SK-N-SH (cell line): ENCODE results near the gene AFF1. TPM values are rescaled to one million over a fixed set of nuclear protein-coding genes. Genes with fewer than 3 reads are reported as not detected.
"Not testable (repeated sequence)": the region's sequence is repeated elsewhere in the genome, so short reads cannot be mapped to it uniquely, and the experiment has no call there.

Experiments used
- CTCF ChIA-PET: fragments of 300-600, 350-600 bp; formaldehyde crosslinking; extraction: SDS; loops from one replicate; lab custom pipeline; 2021; lab: Yijun Ruan, JAX
- POLR2A ChIA-PET: fragments of 350-600 bp; sonication (Branson Sonifier 250); formaldehyde crosslinking; extraction: SDS; loops from one replicate; lab custom pipeline; 2020; ENCODE audit warnings: antibody characterized with exemption, inconsistent platforms; lab: Yijun Ruan, JAX
- DNase-seq: peaks from one replicate; pipeline ENCODE4 v3.0.0; 2012
- H2AFZ ChIP-seq: fragments of 200-600 bp; sonication (generic); 2 replicates; pipeline ENCODE4 v1.8.1; 2016; ENCODE audit warnings: antibody characterized with exemption, mild to moderate bottlenecking, low read depth
- H3F3A ChIP-seq: fragments of 200-600 bp; sonication (generic); replicated peaks from 2 replicates; pipeline ENCODE3; 2016; ENCODE audit warnings: antibody characterized with exemption, mild to moderate bottlenecking; ENCODE audit not compliant: insufficient read depth
- H3K27ac ChIP-seq, 2 experiments: fragments of 200-500 bp in 1 of 2; fragments of 200-600 bp in 1 of 2; sonication (Bioruptor generic) in 1 of 2; sonication (generic), shearing (Covaris generic) in 1 of 2; 2 replicates each; pipeline versions ENCODE4 v1.5.1 to v1.6.1; 2014 to 2016; ENCODE audit warnings: low read depth in 2 of 2, inconsistent platforms in 1 of 2, low read length in 1 of 2, mild to moderate bottlenecking in 1 of 2, mixed read lengths in 1 of 2
- H3K27me3 ChIP-seq: fragments of 200-600 bp; sonication (generic), shearing (Covaris generic); 2 replicates; pipeline ENCODE4 v1.6.1; 2016; ENCODE audit warnings: mixed run types; ENCODE audit not compliant: insufficient read depth
- H3K36me3 ChIP-seq, 2 experiments: fragments of 200-500 bp in 1 of 2; fragments of 200-600 bp in 1 of 2; sonication (Bioruptor generic) in 1 of 2; sonication (generic) in 1 of 2; replicated peaks in 1 of 2; 2 replicates each; pipeline versions ENCODE3 to v1.5.1; 2014 to 2016; ENCODE audit warnings: low read length in 1 of 2, mild to moderate bottlenecking in 1 of 2; ENCODE audit not compliant: insufficient read depth in 2 of 2, control insufficient read depth in 1 of 2
- H3K4me1 ChIP-seq, 2 experiments: fragments of 200-500 bp in 1 of 2; fragments of 200-600 bp in 1 of 2; sonication (Bioruptor generic) in 1 of 2; sonication (generic), shearing (Covaris generic) in 1 of 2; 2 replicates each; pipeline versions ENCODE4 v1.5.1 to v1.6.1; 2014 to 2016; ENCODE audit warnings: low read depth in 1 of 2, low read length in 1 of 2, mixed run types in 1 of 2; ENCODE audit not compliant: insufficient read depth in 2 of 2, control insufficient read depth in 1 of 2
- H3K4me2 ChIP-seq: fragments of 200-600 bp; sonication (generic), shearing (Covaris generic); 2 replicates; pipeline ENCODE4 v1.6.1; 2017; ENCODE audit warnings: mixed run types
- H3K4me3 ChIP-seq, 2 experiments: fragments of 200-500 bp in 1 of 2; fragments of 200-600 bp in 1 of 2; sonication (Bioruptor generic) in 1 of 2; sonication (generic), shearing (Covaris generic) in 1 of 2; 2 replicates each; pipeline versions ENCODE4 v1.5.1 to v1.8.1; 2014 to 2016; ENCODE audit warnings: low read depth in 2 of 2, inconsistent platforms in 1 of 2, low read length in 1 of 2, mild to moderate bottlenecking in 1 of 2, mixed read lengths in 1 of 2, moderate library complexity in 1 of 2
- H3K79me2 ChIP-seq: fragments of 200-600 bp; sonication (generic); 2 replicates; pipeline ENCODE4 v1.8.1; 2017; ENCODE audit warnings: mild to moderate bottlenecking; ENCODE audit not compliant: insufficient read depth
- H3K9ac ChIP-seq: fragments of 200-600 bp; sonication (generic); 2 replicates; pipeline ENCODE4 v1.6.1; 2017; ENCODE audit warnings: mixed run types
- H3K9me2 ChIP-seq: fragments of 200-600 bp; sonication (generic); 2 replicates; pipeline ENCODE4 v1.6.1; 2017; ENCODE audit warnings: mixed run types
- H3K9me3 ChIP-seq: fragments of 200-600 bp; sonication (generic); 2 replicates; pipeline ENCODE4 v1.6.1; 2017; ENCODE audit warnings: mixed run types, mild to moderate bottlenecking, moderate library complexity
- H4K20me1 ChIP-seq: fragments of 200-600 bp; sonication (generic); 2 replicates; pipeline ENCODE4 v1.6.1; 2017; ENCODE audit warnings: mild to moderate bottlenecking, mixed run types; ENCODE audit not compliant: insufficient read depth
- CHD2 ChIP-seq: fragments of 150-350 bp; IDR thresholded peaks from 2 replicates; pipeline ENCODE4 v1.6.1; 2018; ENCODE audit warnings: low read length; ENCODE audit not compliant: partially characterized antibody
- CTCF ChIP-seq: fragments of 200-600 bp; sonication (generic); IDR thresholded peaks from 2 replicates; pipeline ENCODE4 v1.6.1; 2017; ENCODE audit warnings: antibody characterized with exemption, mild to moderate bottlenecking, moderate library complexity
- EP300 ChIP-seq, 2 experiments: IDR thresholded peaks; 2 replicates each; pipeline versions ENCODE4 v1.4.0 to v1.6.1; 2012; ENCODE audit warnings: borderline replicate concordance in 1 of 2, low read depth in 1 of 2, low read length in 1 of 2
- FOSL2 ChIP-seq: IDR thresholded peaks from 2 replicates; pipeline ENCODE4 v1.4.0; 2012; ENCODE audit warnings: low read depth, mild to moderate bottlenecking, moderate library complexity, borderline replicate concordance
- FOXM1 ChIP-seq: IDR thresholded peaks from 2 replicates; pipeline ENCODE4 v1.4.0; 2012; ENCODE audit warnings: low read depth, mild to moderate bottlenecking
- GATA2 ChIP-seq: sonication (generic); formaldehyde crosslinking; IDR thresholded peaks from 2 replicates; pipeline ENCODE4 v1.5.0; 2020; ENCODE audit warnings: mild to moderate bottlenecking, missing genetic modification reagents
- JUND ChIP-seq: IDR thresholded peaks from 2 replicates; pipeline ENCODE4 v1.4.0; 2012
- MAX ChIP-seq: IDR thresholded peaks from 2 replicates; pipeline ENCODE4 v1.4.0; 2012; ENCODE audit warnings: low read depth
- MEF2A ChIP-seq: IDR thresholded peaks from 2 replicates; pipeline ENCODE4 v1.4.0; 2012; ENCODE audit warnings: low read depth, borderline replicate concordance
- PBX3 ChIP-seq: IDR thresholded peaks from 2 replicates; pipeline ENCODE4; 2012
- POLR2AphosphoS5 ChIP-seq: IDR thresholded peaks from 2 replicates; pipeline ENCODE4 v1.6.1; 2012; ENCODE audit warnings: low read depth, low read length
- RFX5 ChIP-seq: IDR thresholded peaks from 2 replicates; pipeline ENCODE4 v1.6.1; 2012; ENCODE audit warnings: mild to moderate bottlenecking, improper control_type of control experiment, low read length
- SIN3A ChIP-seq: IDR thresholded peaks from 2 replicates; pipeline ENCODE4 v1.6.1; 2012; ENCODE audit warnings: low read depth, mild to moderate bottlenecking, low read length, moderate library complexity, borderline replicate concordance
- SMC3 ChIP-seq: IDR thresholded peaks from 2 replicates; pipeline ENCODE4 v1.6.1; 2012; ENCODE audit warnings: low read depth, low read length, improper control_type of control experiment
- TAF1 ChIP-seq: IDR thresholded peaks from 2 replicates; pipeline ENCODE4 v1.6.1; 2012; ENCODE audit warnings: low read depth, mild to moderate bottlenecking, low read length, moderate library complexity, borderline replicate concordance
- TCF12 ChIP-seq: IDR thresholded peaks from 2 replicates; pipeline ENCODE4 v1.4.0; 2012
- TEAD4 ChIP-seq: IDR thresholded peaks from 2 replicates; pipeline ENCODE4 v1.4.0; 2012; ENCODE audit warnings: mild to moderate bottlenecking, borderline replicate concordance; ENCODE audit not compliant: insufficient read depth
- USF1 ChIP-seq: IDR thresholded peaks from 2 replicates; pipeline ENCODE4 v1.4.0; 2012; ENCODE audit warnings: low read depth, borderline replicate concordance
- YY1 ChIP-seq: IDR thresholded peaks from 2 replicates; pipeline ENCODE4 v1.4.0; 2012; ENCODE audit warnings: low read depth, mild to moderate bottlenecking
- WGBS: methylation state at CpG from one replicate; pipeline ENCODE4 v1.1.6; 2017; ENCODE audit warnings: low lambda C conversion rate; 5-methylcytosine and 5-hydroxymethylcytosine counted together
- polyA plus RNA-seq, 3 experiments: library from polyadenylated mRNA; depleted of rRNA; stranded (reverse); fragments of >200 nt; gene quantifications; 2 replicates each; pipeline ENCODE4 v1.2.3, GENCODE V29; 2012
- TF ChIP-seq, protein P1 (sequence below): IDR thresholded peaks from 2 replicates; pipeline ENCODE4 v1.4.0; 2012; ENCODE audit warnings: low read depth, borderline replicate concordance

AFF1 gene
- polyA plus RNA-seq, 1 of the 3 experiments (the other 2 are of a cell fraction) = 2.7 TPM

- H3K4me2 ChIP-seq, H3K9me3 ChIP-seq, POLR2A ChIA-PET, CTCF ChIA-PET, H3K9ac ChIP-seq, DNase-seq, H3K36me3 ChIP-seq, H2AFZ ChIP-seq, H3K27ac ChIP-seq, H4K20me1 ChIP-seq, H3K9me2 ChIP-seq, H3K27me3 ChIP-seq, H3K4me3 ChIP-seq, H3F3A ChIP-seq: not testable (repeated sequence)
- 95% methylated on average over 10 of the region's 10 CpGs for WGBS
- Histone ChIP-seq H3K4me1 (peaks cover 0 to 17% of the 10 kb centered on the region in 2 experiments; a peak in 2 of 4 replicates), H3K79me2 (peaks cover 14% of the 10 kb centered on the region; the same call in 1 of the 2 replicates)
Measured at GRCh38 chr4:87072545-87072944, 137.7 kb downstream of the AFF1 start.

DNA sequence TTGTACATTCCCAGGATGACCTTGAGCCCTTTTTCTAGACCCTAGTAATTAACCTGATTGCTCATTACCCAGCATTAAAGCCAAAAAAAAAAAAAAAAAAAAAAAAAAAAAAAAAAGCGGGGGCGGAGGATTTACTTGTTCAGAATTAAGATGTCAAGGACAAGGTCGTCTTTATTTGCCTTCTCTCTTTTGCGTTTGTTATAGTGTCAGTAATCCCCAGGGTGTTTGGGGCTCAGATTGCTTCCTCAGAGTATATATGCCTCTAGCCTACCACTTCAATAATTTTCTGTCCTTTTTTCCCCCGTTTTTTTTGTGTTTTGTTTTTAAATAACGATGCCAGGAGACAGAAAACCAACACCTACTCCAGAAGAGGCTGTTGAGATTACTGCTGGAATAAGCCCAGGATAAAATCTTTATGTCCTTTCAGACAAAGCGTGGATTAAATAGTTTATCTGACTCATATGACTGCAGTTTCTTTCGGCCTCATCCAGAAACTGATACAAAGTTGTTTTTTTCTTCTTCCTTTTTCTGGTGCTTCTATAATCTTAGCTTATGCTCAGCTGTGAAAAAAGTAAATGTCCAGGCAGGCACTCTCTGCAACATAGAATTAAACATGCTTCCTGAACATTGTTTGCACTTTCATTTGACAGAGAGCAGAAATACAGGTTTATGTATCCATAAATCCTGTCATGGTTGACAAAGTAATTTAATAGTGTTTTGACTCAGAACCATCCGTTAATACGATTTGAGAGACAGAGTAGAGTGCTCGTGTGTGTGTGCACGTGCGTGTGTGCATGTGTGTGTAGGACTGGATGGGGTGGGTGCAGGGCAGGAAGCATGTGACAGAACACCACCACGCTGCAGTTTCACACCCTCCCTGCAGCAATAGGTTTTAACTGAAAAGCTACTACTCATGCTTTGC lies 138.6 kb downstream of the AFF1 start:
- Histone ChIP-seq H3K27ac (peak overlapping the region; percentile 24 to 66; a peak in 3 of 4 replicates), H2AFZ (0 out of 2 replicates have a peak overlapping the region, but pooled peaks have one; percentile 37), H3K4me1 (peaks cover 0 to 14% of the 10 kb centered on the region in 2 experiments; a peak in 2 of 4 replicates), H3K9ac (no peak overlapping the region), H3K4me2 (peak overlapping the region; percentile 24; the same call in 1 of the 2 replicates), H3K79me2 (peaks cover 14% of the 10 kb centered on the region; the same call in 1 of the 2 replicates), H3K36me3 (no peaks in the 10 kb centered on the region), H3F3A (no peaks in the 10 kb centered on the region), H3K27me3 (no peaks in the 10 kb centered on the region), H4K20me1 (no peaks in the 10 kb centered on the region), H3K4me3 (no peak overlapping the region), H3K9me2 (no peaks in the 10 kb centered on the region), H3K9me3 (no peaks in the 10 kb centered on the region)
- 45% methylated on average over 14 of the region's 14 CpGs for WGBS
- ChIA-PET POLR2A (interaction anchor here (0.6 kb wide), 1 partner anchor 19 kb away, joined by 3 read pairs; no protein-coding TSS in a partner anchor), CTCF (interaction anchor here (0.6 to 1.3 kb wide), 3 partner anchors 9 to 68 kb away, joined by 3 read pairs; no protein-coding TSS in a partner anchor)
- DNase-seq = peak; percentile 41
- peak in 1 of 2 experiments; percentile 60; a peak in 2 of 4 replicates for TF ChIP-seq EP300 (IDR thresholded peaks at IDR 0.05; ENCODE audit: borderline replicate concordance in 1 of 2, low read depth in 1 of 2, low read length in 1 of 2)
- no peak for TF ChIP-seq TCF12
- TF ChIP-seq FOSL2 = no peak
- no peak for TF ChIP-seq USF1
- no peak for TF ChIP-seq TEAD4
- no peak for TF ChIP-seq MEF2A
- no peak for TF ChIP-seq FOXM1
- no peak for TF ChIP-seq PBX3
- peak; percentile 39; the same call in 1 of the 2 replicates for TF ChIP-seq GATA2 (CRISPR knock-in tag)
- TF ChIP-seq POLR2AphosphoS5 = no peak
- TF ChIP-seq RFX5 = no peak
- TF ChIP-seq JUND = no peak
- TF ChIP-seq SIN3A = no peak
- TF ChIP-seq, protein P1, sequence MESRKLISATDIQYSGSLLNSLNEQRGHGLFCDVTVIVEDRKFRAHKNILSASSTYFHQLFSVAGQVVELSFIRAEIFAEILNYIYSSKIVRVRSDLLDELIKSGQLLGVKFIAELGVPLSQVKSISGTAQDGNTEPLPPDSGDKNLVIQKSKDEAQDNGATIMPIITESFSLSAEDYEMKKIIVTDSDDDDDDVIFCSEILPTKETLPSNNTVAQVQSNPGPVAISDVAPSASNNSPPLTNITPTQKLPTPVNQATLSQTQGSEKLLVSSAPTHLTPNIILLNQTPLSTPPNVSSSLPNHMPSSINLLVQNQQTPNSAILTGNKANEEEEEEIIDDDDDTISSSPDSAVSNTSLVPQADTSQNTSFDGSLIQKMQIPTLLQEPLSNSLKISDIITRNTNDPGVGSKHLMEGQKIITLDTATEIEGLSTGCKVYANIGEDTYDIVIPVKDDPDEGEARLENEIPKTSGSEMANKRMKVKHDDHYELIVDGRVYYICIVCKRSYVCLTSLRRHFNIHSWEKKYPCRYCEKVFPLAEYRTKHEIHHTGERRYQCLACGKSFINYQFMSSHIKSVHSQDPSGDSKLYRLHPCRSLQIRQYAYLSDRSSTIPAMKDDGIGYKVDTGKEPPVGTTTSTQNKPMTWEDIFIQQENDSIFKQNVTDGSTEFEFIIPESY = no peak
- TF ChIP-seq TAF1 = no peak
- no peak for TF ChIP-seq YY1
- no peak for TF ChIP-seq CTCF
- peak; percentile 63 for TF ChIP-seq CHD2
- peak; percentile 9; the same call in 1 of the 2 replicates for TF ChIP-seq SMC3
- TF ChIP-seq MAX = 0 out of 2 replicates have a peak, but pooled peaks have one; percentile 19
